Gastrocnemius medialis (tissue), 4 donors: Measurements from ENCODE around the gene ARHGAP32.

ENCODE experiments used
- CTCF ChIP-seq, 5 experiments: fragments of 450-650 bp in 3 of 5; fragments of 200-600 bp in 2 of 5; sonication (generic) in 2 of 5; IDR thresholded peaks in 4 of 5; conservative IDR thresholded peaks in 1 of 5; 1 replicate in 4 of 5; 2 replicates in 1 of 5; pipeline ENCODE4 v1.5.1; 2016 to 2019; ENCODE audit warnings: antibody characterized with exemption in 5 of 5, mild to moderate bottlenecking in 3 of 5, moderate library complexity in 3 of 5
- POLR2A ChIP-seq, 2 donors: fragments of 450-650 bp; IDR thresholded peaks; one replicate each; pipeline ENCODE4 v1.6.1; 2017; ENCODE audit warnings: antibody characterized with exemption in 2 of 2, mild to moderate bottlenecking in 2 of 2, moderate library complexity in 2 of 2

- TF ChIP-seq CTCF (IDR thresholded peaks at IDR 0.05 in 4 of 5, conservative IDR thresholded peaks at IDR 0.05 in 1 of 5) (no peak), POLR2A (IDR thresholded peaks at IDR 0.05) (no peak)
Measured at GRCh38 chr11:128940156-128940555, 252.0 kb downstream of the ARHGAP32 start.
